GM21360 (cell line): ENCODE results near the gene DYNLT3.

Source experiments
- ATAC-seq: cut with Tn5 transposase; IDR thresholded peaks from one replicate; pipeline ENCODE4 v1.9.1; 2021; ENCODE audit warnings: mild to moderate bottlenecking, moderate library complexity; ENCODE audit not compliant: unreplicated experiment

Gene DYNLT3, protein sequence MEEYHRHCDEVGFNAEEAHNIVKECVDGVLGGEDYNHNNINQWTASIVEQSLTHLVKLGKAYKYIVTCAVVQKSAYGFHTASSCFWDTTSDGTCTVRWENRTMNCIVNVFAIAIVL

DNA sequence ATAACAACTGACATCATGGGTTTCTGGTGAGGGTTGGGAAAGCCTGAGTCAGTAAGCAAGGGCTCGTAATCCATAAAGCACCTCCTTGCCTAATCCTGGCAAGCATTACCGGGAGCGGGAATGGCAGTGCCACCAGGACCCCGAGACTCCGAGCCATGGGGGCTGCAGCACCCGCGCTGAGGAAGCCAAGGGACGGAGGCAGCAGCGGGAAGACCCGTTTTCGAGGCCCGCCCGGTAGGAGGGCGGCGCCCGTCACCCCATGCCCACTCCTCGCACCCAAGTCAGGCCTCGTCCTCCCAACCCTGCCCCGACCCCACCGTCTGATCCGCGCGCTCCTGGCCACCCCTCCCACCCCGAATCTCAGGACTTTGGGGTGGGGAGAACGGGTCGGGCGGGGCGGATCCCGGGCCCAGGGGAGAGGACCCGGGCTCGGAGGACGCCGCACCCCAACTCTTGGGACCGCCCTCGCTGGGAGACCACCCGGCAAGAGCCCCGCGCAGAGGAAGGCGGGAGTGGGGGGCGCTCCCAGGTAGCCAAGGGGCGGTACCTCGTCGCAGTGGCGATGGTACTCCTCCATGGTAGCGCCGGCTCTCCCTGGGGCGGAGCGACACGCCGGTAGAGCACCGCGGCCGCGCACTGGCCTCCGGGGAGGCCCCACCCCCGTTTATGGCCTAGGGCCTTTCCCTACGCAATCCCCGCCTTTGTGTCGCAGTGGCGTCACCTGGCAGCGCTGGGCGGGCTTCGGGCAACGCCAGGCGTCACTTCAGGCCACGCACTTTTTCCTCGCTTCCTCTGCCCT is at the start of gene DYNLT3:
TSS of gene DYNLT3 (minus strand) at position 638 of the 799 bp plus-strand sequence. CDS start at position 577, 61 bp downstream.
- peak; percentile 99 for ATAC-seq

DNA sequence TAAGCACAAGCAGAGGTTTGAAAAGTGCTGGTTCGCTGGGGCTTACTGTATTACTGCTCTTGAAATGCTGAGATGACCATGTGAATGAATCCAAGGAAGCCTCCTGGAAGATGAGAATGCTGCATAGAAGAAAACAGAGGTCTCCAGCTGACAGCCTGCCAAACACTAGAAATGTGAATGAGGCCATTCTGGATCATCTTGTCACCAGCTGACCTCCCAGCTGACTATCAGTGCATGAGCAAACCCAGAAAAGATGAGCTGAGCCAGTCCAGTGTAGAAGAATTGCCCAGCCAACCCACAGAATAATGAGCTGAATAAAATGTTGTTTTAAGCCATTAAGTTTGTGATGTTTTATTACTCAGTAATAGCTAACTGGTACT is 49.1 kb upstream of the DYNLT3 start:
- ATAC-seq, result no peak

DNA sequence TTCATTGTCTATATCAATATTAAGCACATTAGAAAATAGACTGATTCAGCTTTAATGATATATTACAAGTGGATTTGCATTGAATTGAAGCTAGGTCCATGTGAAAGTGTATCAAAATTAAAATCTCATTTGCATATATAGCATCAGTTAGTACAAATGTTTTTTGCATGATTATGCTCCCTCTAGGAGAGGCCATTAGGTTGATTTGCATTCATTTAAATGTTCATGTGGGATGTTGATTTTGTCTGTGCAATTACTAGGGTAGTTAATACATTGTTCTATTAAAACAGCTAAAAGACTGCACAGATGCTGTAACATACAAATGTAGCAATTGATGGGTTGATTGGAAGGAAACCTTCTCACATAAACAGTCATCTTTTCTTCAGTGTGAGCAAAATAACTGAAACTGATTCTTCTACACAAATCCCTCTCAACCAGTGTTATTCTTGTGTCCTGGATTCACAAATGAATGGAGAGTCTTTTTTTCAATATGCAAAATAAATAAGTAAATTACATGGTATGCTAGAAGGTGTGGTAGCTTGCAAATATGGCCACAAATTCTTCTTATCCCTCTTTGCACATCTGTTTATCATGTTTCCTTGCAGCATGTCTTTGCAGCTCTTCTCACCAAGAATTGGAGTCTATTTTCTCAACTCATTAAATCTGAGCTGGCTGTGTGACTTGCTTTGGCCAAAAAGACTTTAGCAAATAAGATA is 48.6 kb upstream of the DYNLT3 start:
- ATAC-seq, result no peak

DNA sequence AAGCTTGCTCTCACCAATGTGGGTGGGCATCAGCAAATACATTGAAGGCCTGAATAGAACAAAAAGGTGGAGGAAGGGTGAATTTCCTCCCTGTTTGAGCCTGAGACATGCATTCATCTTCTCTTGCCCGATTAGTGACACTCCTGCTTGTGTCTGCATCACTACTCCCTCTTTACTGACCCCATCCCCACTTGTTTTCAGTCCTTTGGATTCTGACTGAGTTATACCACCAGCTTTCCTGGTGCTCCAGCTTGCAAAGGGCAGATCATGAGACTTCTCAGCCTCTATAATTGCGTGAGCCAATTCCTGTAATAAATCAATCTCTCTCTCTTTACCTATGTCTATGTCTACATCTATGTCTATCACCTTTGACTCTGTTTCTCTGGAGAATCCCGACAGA is 47.4 kb upstream of the DYNLT3 start:
- no peak for ATAC-seq

DNA sequence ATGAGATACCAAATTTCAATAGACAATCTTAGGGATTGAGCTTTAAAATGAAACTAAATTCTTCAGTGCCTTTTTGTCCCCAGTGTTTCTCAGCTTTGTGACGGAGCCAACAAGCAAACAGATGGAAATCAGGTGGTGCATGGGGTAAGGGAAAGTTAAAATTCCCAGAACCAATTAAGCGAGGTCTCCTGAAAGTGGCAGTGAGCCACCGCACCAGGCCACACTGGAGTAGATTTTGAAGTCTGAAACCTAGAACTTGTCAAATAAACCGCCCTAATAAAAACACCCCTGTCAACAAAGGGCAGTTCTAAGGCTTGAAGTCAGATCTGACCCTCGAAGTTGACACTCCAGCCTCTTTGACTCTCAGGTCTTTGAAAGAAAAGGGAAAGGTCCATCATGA is 40.6 kb upstream of the DYNLT3 start:
- ATAC-seq, result no peak

DNA sequence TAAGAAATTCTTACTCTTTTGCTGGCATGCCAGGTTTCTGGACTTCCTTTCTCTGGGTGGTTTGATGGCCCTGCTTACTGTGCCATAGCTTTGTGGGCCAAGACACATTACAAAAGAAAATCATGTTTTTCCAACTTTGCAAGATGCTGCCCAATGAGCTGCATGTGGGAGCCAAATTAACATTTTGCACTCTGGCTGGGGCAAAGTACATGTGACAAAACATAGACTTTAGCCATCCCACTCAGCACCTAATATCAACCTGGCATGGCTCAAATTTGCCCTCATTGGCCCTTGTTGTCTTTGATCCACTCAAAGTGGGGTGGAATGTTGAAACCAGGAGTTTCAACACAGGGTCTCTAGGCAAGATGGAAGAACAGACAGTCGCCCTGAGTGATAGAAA is 40.0 kb upstream of the DYNLT3 start:
- no peak for ATAC-seq

GRCh38 chrX:37883196-37883595 is 35.8 kb upstream of the DYNLT3 start:
- ATAC-seq, result no peak

DNA sequence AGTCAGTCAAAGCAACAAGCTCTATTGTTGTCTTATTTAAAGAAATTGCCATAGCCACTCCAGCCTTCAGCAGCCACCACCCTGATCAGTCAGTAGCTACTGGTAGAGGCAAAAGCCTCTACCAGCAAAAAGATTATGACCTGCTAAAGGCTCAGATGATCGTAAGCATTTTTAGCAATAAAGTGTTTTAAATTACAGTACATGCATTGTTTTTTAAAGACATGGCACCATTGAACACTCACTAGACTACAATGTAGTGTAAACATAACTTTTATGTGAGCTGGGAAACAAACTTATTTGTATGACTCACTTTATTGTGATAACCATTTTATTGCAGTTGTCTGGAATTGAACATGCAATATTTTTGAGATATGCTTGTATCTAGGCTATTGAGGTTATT is 32.3 kb upstream of the DYNLT3 start:
- ATAC-seq, result no peak

GRCh38 chrX:37876716-37877115 is 29.3 kb upstream of the DYNLT3 start:
- no peak for ATAC-seq

DNA sequence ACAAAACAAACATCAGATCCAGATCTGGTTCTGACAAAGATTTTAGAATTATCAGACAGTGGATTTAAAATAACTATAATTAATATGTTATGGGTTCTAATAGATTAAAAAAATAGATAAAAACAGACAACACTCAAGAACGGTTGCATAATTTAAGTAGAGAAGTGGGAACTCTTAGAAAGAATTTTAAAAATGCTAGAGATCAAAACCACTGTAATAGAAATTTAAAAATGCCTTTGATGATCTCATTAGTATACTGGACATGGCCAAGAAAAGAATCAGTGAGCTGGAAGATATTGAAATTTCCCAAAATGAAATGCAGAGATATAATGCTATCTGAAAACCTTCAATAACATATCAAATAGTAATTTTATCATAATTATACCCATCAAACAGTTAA is 28.3 kb upstream of the DYNLT3 start:
- no peak for ATAC-seq

GRCh38 chrX:37873220-37873619 is 25.8 kb upstream of the DYNLT3 start:
- ATAC-seq, result no peak

DNA sequence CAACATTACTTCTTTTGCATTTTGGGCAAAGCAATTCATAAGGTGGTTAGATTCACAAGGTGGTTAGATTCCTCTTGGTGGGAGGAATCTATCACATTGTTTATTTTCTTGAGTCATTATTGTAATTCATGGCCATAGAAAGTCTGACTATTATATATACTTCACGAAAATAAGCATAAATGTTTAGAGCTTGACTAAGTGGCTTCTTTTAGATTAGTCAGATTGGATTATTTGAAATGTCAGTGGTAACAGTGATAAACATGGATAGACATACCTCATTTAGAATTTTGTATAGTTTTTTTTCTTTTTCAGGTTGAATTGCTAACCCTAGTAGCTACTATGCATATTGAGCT is 24.9 kb upstream of the DYNLT3 start:
- no peak for ATAC-seq

DNA sequence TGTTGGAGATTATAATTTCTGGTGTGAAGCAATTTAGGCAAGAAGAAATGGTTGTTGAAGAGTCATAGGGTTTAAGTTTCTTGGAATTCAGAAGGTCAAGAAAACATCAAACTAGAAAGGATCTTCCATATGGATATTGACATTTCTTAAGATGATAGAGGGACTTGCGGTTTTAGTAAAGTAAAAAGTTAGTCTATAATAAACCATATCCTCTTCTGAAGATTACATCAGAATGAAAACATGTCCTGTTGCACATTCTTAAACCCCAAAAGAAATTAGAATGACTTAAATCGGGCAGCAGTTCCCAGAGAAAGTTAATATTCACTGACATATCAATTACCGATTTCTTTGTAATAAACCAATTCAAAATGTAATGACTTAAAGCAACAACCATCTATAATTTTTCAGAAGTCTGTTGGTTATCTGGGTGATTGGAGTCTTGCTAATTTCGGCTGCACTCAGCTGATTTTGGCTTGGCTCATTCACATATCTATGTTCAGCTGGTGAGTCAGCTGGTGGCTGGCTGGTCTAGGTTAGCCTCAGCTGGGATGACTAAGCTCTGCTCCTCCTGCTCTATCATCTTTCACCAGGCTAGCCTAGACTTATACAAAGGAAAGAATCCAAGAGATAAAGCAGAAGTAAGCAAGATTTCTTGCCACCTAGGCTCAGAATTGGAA is 24.4 kb upstream of the DYNLT3 start:
- ATAC-seq, result no peak

- no peak for ATAC-seq
Observed at GRCh38 chrX:37867536-37868153, 20.3 kb upstream of the DYNLT3 start.

DNA sequence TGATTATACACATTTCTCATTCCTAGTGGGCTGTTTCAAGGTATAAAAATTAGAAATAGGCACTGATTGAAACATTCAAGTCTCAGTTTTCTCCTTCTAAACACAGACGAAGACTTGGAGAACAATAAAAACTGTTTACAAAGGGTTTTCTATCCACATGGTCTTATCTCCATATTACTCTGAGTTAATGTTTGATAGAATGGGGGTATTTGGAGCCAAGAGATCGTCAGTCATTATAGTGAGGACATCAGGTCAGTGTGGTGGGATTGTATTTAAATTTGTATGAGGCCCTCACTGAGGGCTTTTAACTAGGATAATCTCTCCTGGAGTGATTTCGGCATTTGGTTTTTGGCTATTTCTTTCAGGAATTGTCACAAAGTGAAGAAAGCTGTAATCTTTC is 16.4 kb upstream of the DYNLT3 start:
- ATAC-seq, result no peak

DNA sequence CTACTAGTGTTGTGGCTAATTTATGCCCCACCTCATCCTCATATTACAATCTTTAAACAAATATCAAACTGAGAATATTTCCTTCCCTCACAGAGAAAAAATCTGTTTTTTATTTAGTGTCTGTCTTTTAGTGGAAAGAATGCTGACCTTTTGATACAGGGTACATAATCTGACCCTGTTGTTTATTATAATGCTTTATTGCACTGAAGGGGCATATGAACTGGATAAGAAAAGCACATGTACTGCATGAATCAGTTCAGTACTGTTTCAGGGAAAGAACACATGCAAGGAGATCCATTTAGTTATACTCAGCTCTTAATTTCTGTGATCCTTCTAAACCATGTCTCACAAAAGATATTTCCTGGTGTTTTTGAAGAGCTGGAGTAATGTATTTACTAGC is 15.5 kb upstream of the DYNLT3 start:
- ATAC-seq, result no peak

DNA sequence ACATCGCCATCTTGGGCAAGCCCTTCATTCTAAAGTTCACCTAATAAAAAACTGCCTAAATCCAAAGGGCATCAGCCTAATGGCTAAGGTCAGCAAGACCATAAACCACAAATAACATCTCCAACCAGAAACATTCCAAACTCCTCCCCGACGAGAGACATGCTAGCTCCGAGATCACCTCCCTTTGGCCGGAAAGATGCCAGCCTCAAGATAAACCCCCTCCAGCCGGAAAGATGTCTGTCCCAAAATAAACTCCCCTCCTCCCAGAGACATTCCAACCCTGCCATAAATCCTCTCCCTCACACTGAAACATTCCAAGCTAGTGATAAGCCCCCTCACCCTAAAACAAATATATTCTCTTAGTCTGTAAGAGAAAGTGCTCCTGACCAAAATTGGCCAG is 13.3 kb upstream of the DYNLT3 start:
- no peak for ATAC-seq

DNA sequence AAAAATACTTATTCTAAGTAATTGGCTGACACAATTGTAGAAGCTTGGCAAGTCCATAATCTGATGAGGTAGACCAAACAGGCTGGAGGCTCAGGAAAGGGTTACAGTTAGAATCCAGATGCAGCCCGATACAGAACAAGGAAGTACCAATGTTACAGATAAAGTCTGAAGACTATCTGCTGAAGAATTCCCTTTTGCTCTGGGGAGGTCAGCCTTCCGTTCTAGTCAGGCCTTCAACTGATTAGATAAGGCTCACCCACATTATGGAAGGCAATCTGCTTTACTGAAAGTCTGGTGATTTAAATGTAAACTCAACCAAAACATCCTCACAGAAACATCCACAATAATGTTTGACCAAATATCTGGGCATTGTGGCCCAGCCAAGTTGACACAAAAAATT is 7.4 kb upstream of the DYNLT3 start:
- ATAC-seq, result no peak

DNA sequence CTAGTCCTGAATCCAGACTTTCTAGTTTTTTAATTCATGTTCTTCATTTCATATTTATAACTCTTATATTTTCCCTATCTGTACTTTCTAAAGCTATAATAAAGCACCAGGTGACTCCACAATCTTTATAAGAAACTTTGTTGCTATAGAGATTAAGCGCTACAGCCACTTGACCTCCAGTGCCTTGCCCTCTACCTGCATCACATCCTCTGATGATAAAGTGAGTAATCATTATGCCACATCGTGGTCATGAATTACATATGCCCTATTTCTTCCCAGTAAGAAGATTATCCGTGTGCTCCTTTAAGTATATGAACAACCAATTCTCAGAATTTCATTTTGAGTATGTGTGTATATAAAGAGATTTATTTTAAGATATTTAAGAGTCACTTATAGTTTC is 6.8 kb upstream of the DYNLT3 start:
- no peak for ATAC-seq

- ATAC-seq, result peak; percentile 8
Observed at GRCh38 chrX:37847733-37848197, 394 bp upstream of the DYNLT3 start.

DNA sequence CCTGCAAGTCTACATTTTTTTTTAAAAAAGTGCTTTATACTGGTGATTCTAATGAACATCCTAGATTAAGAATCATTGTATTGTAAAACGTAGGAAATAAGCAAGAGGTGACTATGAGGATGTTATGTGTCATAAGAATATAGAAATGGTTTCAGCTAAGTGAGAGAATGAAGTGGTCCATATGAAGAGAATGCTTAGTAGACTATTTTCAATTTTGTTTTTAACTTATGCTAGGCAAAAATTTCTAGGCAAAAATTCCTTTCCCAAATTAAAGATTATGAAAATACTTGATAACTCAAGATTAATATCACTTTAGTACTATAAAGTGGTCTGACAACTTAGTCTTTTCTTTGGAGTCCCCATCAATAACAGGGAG is 825 bp downstream of the DYNLT3 start:
- ATAC-seq, result no peak
